Breast epithelium (tissue), 3 donors: ENCODE data around the gene VAMP2. TPM values are rescaled to one million over a fixed set of nuclear protein-coding genes. Genes with fewer than 3 reads are reported as not detected.

Source experiments
- total RNA-seq, 3 donors: library from RNA; depleted of rRNA; stranded (reverse); fragments of >200 nt; gene quantifications; one replicate each; pipeline ENCODE4 v1.1.0, GENCODE V29; 2016

The VAMP2 gene
- total RNA-seq, 3 donors from 2014 or later = 21.8 to 30.2 (median 28.1) TPM

Other genes with a start within 250 kb of the VAMP2 start
- 10 to 100 TPM in 1 of 3 donors, 1 to 10 TPM in 2; 4.6 to 19.5 (median 8.6) TPM for gene RNF227, start 246.7 kb downstream of the VAMP2 start, total RNA-seq
- gene KCNAB3, start 233.1 kb downstream of the VAMP2 start, total RNA-seq = 1 to 10 TPM in 2 of 3 donors, under 1 TPM in 1; 0.48 to 1.5 (median 1.3) TPM
- 10 to 100 TPM; 24.9 to 38.9 (median 37.7) TPM for gene TRAPPC1, start 231.0 kb downstream of the VAMP2 start, total RNA-seq
- 10 to 100 TPM; 17.0 to 27.2 (median 23.9) TPM for gene CNTROB, start 230.7 kb downstream of the VAMP2 start, total RNA-seq
- under 1 TPM in 1 of 3 donors, not detected in 2; 0.15 TPM for gene GUCY2D, start 160.3 kb downstream of the VAMP2 start, total RNA-seq
- 10 to 100 TPM in 2 of 3 donors, 1 to 10 TPM in 1; 3.3 to 38.3 (median 12.3) TPM for gene ALOX15B, start 123.9 kb downstream of the VAMP2 start, total RNA-seq
- gene ALOX12B, start 75.2 kb downstream of the VAMP2 start, total RNA-seq = not detected
- gene ALOXE3, start 44.4 kb downstream of the VAMP2 start, total RNA-seq = under 1 TPM in 1 of 3 donors, not detected in 2; 0.73 TPM
- not detected for gene HES7, start 38.8 kb downstream of the VAMP2 start, total RNA-seq
- gene PER1, start 10.5 kb downstream of the VAMP2 start, total RNA-seq = 100 to 1,000 TPM in 2 of 3 donors, 10 to 100 TPM in 1; 97.3 to 167 (median 115) TPM
- 10 to 100 TPM; 15.7 to 83.1 (median 41.0) TPM for gene TMEM107, start 13.4 kb upstream of the VAMP2 start, total RNA-seq
- gene BORCS6, start 27.2 kb upstream of the VAMP2 start, total RNA-seq = 10 to 100 TPM in 2 of 3 donors, 1 to 10 TPM in 1; 8.5 to 11.5 (median 10.8) TPM
- gene AURKB, start 47.6 kb upstream of the VAMP2 start, total RNA-seq = 1 to 10 TPM in 2 of 3 donors, under 1 TPM in 1; 0.44 to 3.8 (median 1.6) TPM
- gene CTC1, start 85.1 kb upstream of the VAMP2 start, total RNA-seq = 10 to 100 TPM; 12.8 to 35.7 (median 32.1) TPM
- gene PFAS, start 86.3 kb upstream of the VAMP2 start, total RNA-seq = 10 to 100 TPM; 10.2 to 23.6 (median 18.7) TPM
- 10 to 100 TPM; 22.1 to 25.2 (median 23.1) TPM for gene RANGRF, start 125.7 kb upstream of the VAMP2 start, total RNA-seq
- 1 to 10 TPM in 2 of 3 donors, under 1 TPM in 1; 0.96 to 4.7 (median 3.3) TPM for gene SLC25A35, start 132.5 kb upstream of the VAMP2 start, total RNA-seq
- gene ARHGEF15, start 147.3 kb upstream of the VAMP2 start, total RNA-seq = 10 to 100 TPM in 2 of 3 donors, 1 to 10 TPM in 1; 2.9 to 75.4 (median 11.5) TPM
- not detected for gene ODF4, start 176.9 kb upstream of the VAMP2 start, total RNA-seq
- 1,000 to 10,000 TPM; 3,666 to 5,219 (median 4,419) TPM for gene RPL26, start 220.2 kb upstream of the VAMP2 start, total RNA-seq
- not detected for gene RNF222, start 234.9 kb upstream of the VAMP2 start, total RNA-seq